Stimulated activated CD8-positive, alpha-beta memory T cell treated with anti-CD3 and anti-CD28 coated beads, Interleukin-4, amount 100 ng/mL, for 1 hour (primary cell): ENCODE results near the gene TLCD5.

ENCODE experiments used
- DNase-seq, 2 donors: peaks; one replicate each; pipeline ENCODE4 v3.0.0-alpha.2; 2020; ENCODE audit warnings: low read depth in 2 of 2, low spot score in 1 of 2

Gene TLCD5

DNA sequence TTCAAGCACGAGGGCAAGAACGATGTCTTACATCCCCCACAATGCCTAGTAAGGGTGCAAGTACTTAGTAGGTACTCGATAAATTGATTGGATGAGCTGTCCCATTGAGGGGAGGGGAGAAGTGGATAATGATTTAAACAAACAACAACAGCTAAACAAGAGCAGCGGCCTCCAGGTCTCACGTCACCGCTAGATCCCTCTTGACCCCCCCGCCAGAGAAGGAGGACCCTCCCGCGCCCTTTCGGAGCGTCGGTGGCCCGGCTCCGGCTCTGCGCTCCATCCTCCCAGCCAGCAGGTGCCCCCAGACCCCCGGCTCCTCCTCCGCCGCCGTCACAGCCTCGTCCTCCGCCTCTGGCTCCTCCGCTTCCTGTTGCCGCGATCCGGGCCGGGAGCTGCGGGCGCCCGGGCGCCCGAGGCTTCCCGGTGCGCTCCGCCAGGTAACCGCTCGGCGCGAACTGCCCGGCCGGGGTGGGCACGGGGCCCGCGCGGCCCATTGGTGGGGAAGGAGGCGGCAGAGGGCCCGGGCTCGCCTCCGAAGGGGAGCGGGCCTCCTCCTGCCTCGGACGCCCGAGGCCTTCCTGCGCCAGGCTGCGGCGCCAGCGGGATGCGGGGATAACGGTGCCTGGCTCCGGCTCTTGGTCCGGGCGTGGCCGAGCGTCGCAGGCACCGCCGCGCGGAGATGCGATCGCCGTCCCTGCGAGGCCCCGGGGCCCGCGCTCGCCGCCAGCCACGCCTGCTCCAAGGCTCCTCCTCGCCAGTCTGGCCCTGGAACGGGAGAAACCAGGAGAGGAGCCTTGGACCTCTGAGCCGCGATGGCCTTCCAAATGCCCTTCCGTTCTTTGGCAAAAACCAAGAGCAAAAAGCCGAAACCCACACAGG lies at the start of gene TLCD5:
Gene TLCD5 (plus strand): TSS at position 368 of the 879 bp plus-strand sequence. CDS start 2,143 bp downstream, outside the sequence.
- DNase-seq: no peak

DNA sequence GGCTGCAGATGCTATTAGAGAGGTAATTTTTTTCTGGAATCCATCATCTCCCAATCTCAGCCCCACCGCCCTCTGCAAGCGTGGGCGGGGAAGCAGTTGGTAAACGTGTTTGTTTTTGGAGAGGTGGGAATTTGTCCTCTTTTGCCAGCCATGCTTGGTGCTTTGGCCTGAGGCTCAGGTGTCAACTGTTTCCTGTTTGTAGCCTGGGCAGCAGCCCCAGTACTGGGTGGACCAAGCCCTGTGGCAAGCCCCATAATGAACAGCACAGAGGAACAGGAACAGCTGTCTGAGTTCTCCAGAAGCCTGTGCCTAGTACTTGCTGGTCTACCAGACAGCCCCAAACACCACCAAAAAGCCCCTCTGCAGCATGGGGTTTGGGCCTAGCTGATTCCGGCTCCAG lies 45.6 kb upstream of the TLCD5 start:
- no peak for DNase-seq

GRCh38 chr11:120280600-120281051 lies 44.5 kb upstream of the TLCD5 start:
- DNase-seq: no peak

GRCh38 chr11:120281143-120281795 lies 43.8 kb upstream of the TLCD5 start:
- no peak for DNase-seq

GRCh38 chr11:120283124-120283523 lies 42.0 kb upstream of the TLCD5 start:
- DNase-seq: no peak

DNA sequence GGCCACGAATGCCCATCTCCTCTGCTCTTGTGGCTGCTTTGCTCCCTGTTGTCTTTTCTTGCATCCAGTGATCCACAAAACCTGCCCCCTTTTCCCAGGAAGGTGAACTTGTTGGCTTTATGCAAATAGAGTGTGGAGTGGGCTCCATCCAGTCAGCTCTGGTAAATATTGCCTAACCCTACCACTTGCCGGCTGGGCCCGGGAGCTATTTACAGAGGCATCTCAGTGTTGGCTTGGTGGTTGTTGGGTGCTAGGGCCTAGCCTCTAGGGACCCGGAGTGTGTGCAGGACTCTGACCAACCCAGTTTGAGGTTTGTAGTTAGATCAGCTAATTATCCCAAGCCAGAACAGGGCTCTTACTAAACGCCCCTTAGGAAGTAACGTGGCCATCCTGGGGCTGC lies 40.8 kb upstream of the TLCD5 start:
- no peak for DNase-seq

- DNase-seq: no peak
These were observed 39.8 kb upstream of the TLCD5 start for GRCh38 chr11:120285256-120285655.

DNA sequence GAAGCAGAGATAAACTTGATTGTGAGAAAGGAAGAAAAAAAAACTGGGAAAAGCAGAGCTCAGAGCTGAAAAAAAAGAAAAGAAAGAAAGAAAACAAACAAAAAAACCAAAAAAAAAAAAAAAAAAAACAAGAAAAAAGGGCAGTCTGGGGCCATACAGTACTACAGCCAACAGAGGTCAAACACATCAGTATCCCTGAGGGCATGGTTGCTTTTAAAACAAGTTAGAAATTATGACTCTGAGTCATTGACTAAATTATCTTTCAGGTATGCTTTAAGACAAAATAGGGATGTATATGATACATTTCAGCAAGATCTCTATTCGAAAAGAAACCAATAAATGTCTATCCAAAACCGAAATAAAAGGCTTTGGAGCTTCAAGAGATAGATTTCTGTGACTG lies 37.1 kb upstream of the TLCD5 start:
- DNase-seq: no peak

- no peak for DNase-seq
These were observed 35.7 kb upstream of the TLCD5 start for GRCh38 chr11:120289426-120289825.

DNA sequence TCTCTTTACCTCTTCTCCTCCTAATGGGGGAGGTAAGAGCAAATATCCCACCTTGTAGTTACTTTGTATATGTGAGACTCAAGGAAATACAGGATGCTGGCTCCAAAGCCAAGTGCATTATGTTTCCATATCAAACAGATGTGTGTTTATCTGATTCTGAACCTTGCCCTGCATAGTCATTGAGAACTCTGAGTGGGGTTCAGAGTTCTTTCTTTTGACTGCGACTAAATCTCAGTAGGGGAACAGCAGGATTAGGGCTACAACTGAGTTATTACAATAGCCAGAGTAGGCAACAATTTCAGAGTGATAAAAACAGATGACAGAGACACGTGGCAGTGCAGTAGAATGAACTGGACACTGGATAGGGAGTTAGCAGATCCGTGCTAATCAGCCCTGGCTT lies 34.1 kb upstream of the TLCD5 start:
- no peak for DNase-seq

DNA sequence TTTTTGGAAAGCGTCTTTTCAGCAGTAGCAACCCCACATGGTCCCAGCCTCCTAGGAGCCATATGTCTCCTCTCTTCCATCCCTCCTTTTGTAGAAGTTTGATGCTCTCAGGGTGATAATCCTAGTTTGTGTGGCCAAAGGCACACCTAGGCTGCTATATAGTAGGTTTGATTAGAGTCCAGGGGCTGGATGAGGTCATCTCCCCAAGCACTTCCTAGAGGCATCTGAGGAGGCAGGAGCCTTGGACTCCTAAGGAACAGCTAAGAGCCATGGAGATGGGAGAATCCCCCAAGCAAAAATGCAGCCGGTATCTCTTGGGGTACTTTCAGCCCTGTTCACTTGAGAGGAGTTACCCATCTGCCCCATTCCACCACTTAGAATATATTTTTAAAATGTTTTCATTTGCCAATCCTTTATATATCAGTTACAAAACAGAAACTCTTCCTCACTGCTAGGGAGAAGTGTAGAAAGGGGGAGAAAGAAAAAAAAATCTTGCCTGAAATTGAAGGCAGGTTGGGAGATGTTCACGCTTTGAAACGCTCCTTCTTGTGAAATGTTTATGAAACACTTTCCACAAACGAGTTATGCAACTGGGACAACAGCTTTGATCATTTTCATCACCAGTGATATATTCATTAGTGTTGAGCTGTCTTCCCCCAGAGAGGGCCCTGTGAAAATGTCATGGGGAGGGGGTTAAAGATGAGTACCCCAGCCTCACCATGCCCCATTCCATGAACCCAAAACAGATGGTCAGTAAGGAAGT lies 31.9 kb upstream of the TLCD5 start:
- no peak for DNase-seq

DNA sequence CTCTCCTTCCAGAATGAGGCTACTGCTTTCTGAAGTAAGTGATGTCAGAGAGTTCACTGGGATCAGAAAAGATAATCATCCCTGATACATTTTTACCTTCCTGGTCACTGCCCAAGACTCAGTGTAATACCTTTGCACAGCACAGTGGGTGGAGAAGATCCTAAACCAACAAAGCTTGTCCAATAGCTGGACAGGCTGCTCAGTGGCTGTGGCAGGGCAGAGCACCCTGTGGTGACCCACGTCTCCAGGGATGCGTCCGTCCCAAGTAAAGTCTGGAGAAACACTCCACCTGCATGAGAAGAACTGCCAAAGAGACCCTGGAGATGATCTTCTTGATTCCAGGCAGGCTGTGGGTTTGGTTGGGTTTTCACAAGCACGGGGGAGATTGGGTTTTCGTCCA lies 31.0 kb upstream of the TLCD5 start:
- no peak for DNase-seq

GRCh38 chr11:120295099-120295498 lies 30.0 kb upstream of the TLCD5 start:
- DNase-seq: no peak

DNA sequence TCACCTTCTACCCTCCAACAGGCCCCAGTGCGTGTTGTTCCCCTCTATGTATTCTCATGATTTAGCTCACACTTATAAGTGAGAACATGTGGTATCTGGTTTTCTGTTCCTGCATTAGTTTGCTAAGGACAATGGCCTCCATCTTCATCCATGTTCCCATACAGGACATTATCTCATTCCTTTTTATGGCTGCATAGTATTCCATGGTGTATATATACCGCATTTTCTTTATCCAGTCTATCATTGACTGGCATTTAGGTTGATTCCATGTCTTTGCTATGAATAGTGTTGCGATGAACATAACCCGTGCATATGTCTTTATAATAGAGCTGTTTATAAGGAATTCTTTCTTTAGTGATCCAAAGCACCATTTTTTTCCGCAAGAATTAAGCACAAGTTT lies 28.5 kb upstream of the TLCD5 start:
- DNase-seq: no peak

- no peak for DNase-seq
These were observed 26.6 kb upstream of the TLCD5 start for GRCh38 chr11:120298461-120298860.

DNA sequence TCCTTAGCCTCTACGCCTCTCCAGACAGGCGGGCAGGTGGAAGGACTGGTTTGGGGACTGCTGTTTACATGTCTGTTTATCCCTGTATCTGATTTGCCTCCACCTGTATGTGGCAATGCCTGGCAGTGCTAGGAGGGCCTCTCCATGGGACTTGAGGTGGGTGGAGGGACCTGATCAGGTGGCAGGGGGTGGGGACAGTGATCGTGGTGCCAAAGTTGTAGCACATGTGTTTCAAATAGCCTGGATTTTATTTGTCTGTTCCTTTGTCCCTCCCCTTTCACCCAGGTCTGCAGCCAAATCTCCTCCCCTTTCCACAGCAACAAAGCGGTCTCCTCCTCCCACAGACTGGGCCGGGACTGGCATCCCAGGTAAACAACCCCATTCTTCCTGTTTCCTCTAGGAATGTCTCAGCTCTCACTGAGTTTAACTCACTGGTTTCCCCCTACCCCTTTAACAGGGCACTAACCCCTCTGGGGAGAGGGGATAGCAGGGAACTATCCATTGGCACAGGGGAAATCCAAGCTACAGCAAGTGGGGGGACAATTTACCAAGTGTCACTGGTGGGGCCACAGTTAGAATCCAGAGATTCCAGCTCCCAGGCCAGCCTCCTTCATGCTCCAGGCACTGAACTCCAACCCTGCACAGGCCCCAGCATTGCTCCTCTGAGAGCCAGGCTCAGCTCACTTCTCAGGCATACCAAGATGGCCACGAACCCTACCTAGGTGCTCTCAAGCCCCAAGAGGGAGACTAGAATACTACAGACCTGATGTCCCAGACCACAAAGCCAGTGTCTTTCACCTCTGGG lies 22.9 kb upstream of the TLCD5 start:
- DNase-seq: no peak

DNA sequence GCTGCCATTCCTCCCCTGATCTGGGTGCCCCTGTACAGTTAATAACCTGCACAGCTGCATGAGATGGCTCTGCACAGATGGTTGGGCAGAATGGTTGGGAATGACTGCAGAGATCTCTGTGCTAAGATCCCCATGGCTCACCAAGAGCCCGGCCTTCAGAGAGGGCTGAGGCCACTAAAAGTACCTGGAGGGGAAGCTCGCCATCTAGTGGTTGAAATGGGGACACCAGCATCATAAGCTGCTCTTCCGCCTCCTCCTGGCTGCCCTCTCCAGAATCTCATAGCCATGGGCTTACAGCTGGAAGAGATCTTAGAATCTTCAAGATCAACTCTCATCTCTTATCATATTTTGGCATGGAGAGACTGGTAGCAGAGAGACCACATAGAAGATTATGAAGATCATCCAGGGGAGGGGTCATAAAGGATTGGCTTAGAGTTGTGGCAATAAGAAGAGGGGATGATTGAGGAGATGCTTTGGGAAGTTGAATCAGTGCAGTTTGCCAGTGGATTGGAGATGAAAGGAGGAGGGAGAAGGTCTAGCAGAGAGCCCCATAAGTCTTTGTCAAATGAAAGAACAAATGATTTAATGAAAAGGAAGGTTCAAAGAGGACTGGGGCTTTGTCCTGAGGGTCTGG lies 22.0 kb upstream of the TLCD5 start:
- DNase-seq: peak; percentile 6 to 32

DNA sequence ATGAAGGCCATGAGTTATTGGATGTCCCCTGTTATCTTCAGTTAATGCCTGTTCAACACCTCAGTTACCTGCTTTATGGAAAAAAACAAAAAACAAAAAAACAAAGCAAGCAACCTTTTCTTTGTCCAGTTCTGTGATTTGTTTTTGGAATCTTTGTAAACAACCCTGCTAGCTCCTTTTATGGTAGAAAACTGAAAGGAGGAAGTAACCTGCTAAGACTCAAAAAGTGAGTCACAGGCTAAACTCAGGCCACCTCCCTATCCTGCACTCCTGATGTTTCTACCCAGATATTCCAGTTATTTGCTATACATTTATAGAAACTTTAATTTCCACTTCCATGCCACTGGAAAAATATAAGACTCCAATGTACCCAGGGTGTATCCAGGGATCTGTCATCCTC lies 20.6 kb upstream of the TLCD5 start:
- DNase-seq: no peak

DNA sequence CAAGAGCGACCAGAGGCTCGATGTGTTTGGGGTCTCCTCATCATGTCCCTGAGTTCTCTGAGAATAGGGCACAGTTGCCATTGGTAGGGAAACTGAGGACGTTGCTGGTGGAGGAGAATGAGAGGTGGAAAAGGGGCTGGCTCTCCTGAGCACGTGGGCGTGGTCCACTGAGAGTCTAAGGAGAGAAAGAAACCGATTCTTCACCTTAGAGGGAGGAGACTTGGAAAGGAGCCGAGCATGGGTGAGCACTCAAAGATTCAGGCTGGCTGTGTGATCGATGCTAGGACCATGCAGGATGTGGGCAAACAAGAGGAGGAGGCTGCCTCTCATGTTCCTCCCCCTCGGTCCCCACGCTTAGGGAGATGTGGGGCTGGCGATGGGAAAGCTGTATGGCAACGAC lies 19.8 kb upstream of the TLCD5 start:
- no peak for DNase-seq

GRCh38 chr11:120306519-120307242 lies 18.4 kb upstream of the TLCD5 start:
- no peak for DNase-seq
